Natural killer cell treated with Interleukin-12 subunit alpha and Interleukin-12 subunit beta and Interleukin-15 and Interleukin-18, amount 100 ng/mL, for 72 hours (primary cell): ENCODE measurements around the gene GUCY1A1. TPM values are rescaled to one million over a fixed set of nuclear protein-coding genes. Genes with fewer than 3 reads are reported as not detected.
A peak's percentile ranks its signal among the peaks of the same experiment; 100 is the strongest.
"Not testable (repeated sequence)": the region's sequence is repeated elsewhere in the genome, so short reads cannot be mapped to it uniquely, and the experiment has no call there.

ENCODE experiments used
- ATAC-seq, 2 donors: fragments of 150-1000 bp; cut with Tn5 transposase in 1 of 2; sonication (Bioruptor Pico), chemical (Tn5 transposase) in 1 of 2; 2 replicates each; pipeline ENCODE4 v1.10.0; 2021
- DNase-seq: peaks from one replicate; pipeline ENCODE4 v3.0.0; 2022; ENCODE audit warnings: low spot score
- H3K27ac Mint-ChIP-seq, 2 donors: 1 replicate in 1 of 2; 2 replicates in 1 of 2; pipeline ENCODE4 v1.8.0; 2022; ENCODE audit warnings: mixed read lengths in 2 of 2, mild to moderate bottlenecking in 1 of 2, moderate library complexity in 1 of 2
- H3K27me3 Mint-ChIP-seq, 2 donors: 1 replicate in 1 of 2; 2 replicates in 1 of 2; pipeline ENCODE4 v1.8.0; 2022; ENCODE audit warnings: mixed read lengths in 2 of 2
- H3K36me3 Mint-ChIP-seq: one replicate; pipeline ENCODE4 v1.8.0; 2022; ENCODE audit warnings: mixed read lengths
- H3K4me1 Mint-ChIP-seq, 2 donors: 1 replicate in 1 of 2; 2 replicates in 1 of 2; pipeline ENCODE4 v1.8.0; 2022; ENCODE audit warnings: low read depth in 2 of 2, mixed read lengths in 2 of 2, mild to moderate bottlenecking in 1 of 2
- H3K4me3 Mint-ChIP-seq: one replicate; pipeline ENCODE4 v1.8.0; 2022; ENCODE audit warnings: mixed read lengths
- H3K9me3 Mint-ChIP-seq: 2 replicates; pipeline ENCODE4 v1.8.0; 2022; ENCODE audit warnings: mixed read lengths
- total RNA-seq, 2 donors: library from RNA; stranded (reverse); gene quantifications; one replicate each; pipeline ENCODE4 v1.2.3, GENCODE V29; 2022

The GUCY1A1 gene
- total RNA-seq, 2 donors from 2014 or later, result 0.64 to 0.95 TPM

DNA sequence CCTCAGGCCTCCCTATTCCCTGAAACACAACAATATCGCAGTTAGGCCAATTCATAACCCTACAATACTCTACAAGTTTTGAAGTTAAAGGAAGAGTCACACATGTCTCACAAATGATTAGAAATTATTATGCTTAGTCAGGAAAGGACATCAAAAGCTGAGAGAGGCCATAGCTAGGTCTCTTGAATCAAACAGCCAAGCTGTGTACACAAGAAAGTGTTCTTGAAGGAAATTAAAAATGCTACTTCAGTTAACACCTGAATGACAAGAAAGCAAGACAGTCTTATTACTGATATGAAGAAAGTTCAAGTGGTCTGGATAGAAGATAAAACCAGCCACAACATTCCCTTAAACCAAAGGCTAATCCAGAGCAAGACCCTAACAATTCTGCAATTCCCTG is 23.6 kb upstream of the GUCY1A1 start:
- Mint-ChIP-seq H3K9me3 (no peaks in the 10 kb centered on the region), H3K4me3 (no peak overlapping the region), H3K36me3 (no peaks in the 10 kb centered on the region), H3K27ac (no peak overlapping the region), H3K4me1 (peaks cover 8 to 10% of the 10 kb centered on the region in 2 donors), H3K27me3 (no peaks in the 10 kb centered on the region)
- DNase-seq (no peak), ATAC-seq (no peak)

- H3K4me3 Mint-ChIP-seq, result no peak overlapping the region
- H3K27me3 Mint-ChIP-seq, result no peaks in the 10 kb centered on the region
Measured at GRCh38 chr4:155646001-155646400, 20.6 kb upstream of the GUCY1A1 start.

GRCh38 chr4:155650785-155651184 is 15.9 kb upstream of the GUCY1A1 start:
- H3K36me3 Mint-ChIP-seq, H3K4me3 Mint-ChIP-seq, H3K9me3 Mint-ChIP-seq, H3K27me3 Mint-ChIP-seq, DNase-seq, H3K27ac Mint-ChIP-seq, ATAC-seq, H3K4me1 Mint-ChIP-seq: not testable (repeated sequence)

More at GRCh38 chr4:155646001-155646400, 20.6 kb upstream of the GUCY1A1 start:
- no peak for DNase-seq
- Mint-ChIP-seq H3K9me3 (no peaks in the 10 kb centered on the region), H3K36me3 (no peaks in the 10 kb centered on the region), H3K4me1 (no peaks in the 10 kb centered on the region), H3K27ac (no peak overlapping the region)
- ATAC-seq, result no peak

GRCh38 chr4:155653052-155653451 is 13.6 kb upstream of the GUCY1A1 start:
- Mint-ChIP-seq H3K27ac (no peak overlapping the region), H3K9me3 (peaks cover 2% of the 10 kb centered on the region), H3K4me1 (no peaks in the 10 kb centered on the region), H3K36me3 (no peaks in the 10 kb centered on the region), H3K27me3 (peaks cover 0 to 3% of the 10 kb centered on the region in 2 donors), H3K4me3 (no peak overlapping the region)
- DNase-seq (no peak), ATAC-seq (no peak)

DNA sequence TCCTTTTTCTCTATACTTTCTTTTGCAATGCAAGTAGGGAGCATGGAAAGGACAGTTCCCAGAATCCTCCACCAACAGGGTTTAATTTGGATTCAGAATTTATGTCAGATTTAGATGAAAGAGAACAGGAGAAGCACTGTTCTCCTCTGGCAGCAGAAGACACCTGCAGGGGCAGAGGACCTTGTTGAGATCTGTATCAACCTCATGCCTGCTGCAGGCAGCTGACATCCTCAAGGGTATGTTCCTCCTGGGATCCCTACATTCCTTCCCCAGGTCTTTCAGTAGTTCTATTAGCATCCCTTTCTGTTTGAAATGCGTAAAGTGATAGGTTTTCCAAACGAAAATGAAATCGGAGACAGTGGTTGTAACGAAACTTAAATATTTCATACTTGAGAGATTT is 10.6 kb upstream of the GUCY1A1 start:
- no peak overlapping the region for H3K27ac Mint-ChIP-seq

GRCh38 chr4:155657169-155657568 is 9.5 kb upstream of the GUCY1A1 start:
- no peaks in the 10 kb centered on the region for H3K4me1 Mint-ChIP-seq
- H3K36me3 Mint-ChIP-seq, result no peaks in the 10 kb centered on the region

More for the DNA sequence above, 10.6 kb upstream of the GUCY1A1 start:
- ATAC-seq (no peak), DNase-seq (no peak)
- H3K36me3 Mint-ChIP-seq, result no peaks in the 10 kb centered on the region
- H3K27me3 Mint-ChIP-seq, result peaks cover 6 to 7% of the 10 kb centered on the region in 2 donors
- H3K4me3 Mint-ChIP-seq, result no peak overlapping the region
- H3K9me3 Mint-ChIP-seq, result peaks cover 2% of the 10 kb centered on the region
- no peaks in the 10 kb centered on the region for H3K4me1 Mint-ChIP-seq

GRCh38 chr4:155657985-155658680 is 8.5 kb upstream of the GUCY1A1 start:
- Mint-ChIP-seq H3K4me1 (no peaks in the 10 kb centered on the region), H3K9me3 (no peaks in the 10 kb centered on the region), H3K4me3 (no peak overlapping the region), H3K27ac (no peak overlapping the region), H3K27me3 (peaks cover 7% of the 10 kb centered on the region in 2 donors), H3K36me3 (no peaks in the 10 kb centered on the region)
- ATAC-seq (no peak), DNase-seq (no peak)

More at GRCh38 chr4:155657169-155657568, 9.5 kb upstream of the GUCY1A1 start:
- ATAC-seq, result no peak
- no peak overlapping the region for H3K4me3 Mint-ChIP-seq
- H3K27ac Mint-ChIP-seq, result no peak overlapping the region
- H3K9me3 Mint-ChIP-seq, result peaks cover 2% of the 10 kb centered on the region
- peaks cover 6 to 7% of the 10 kb centered on the region in 2 donors for H3K27me3 Mint-ChIP-seq
- no peak for DNase-seq

DNA sequence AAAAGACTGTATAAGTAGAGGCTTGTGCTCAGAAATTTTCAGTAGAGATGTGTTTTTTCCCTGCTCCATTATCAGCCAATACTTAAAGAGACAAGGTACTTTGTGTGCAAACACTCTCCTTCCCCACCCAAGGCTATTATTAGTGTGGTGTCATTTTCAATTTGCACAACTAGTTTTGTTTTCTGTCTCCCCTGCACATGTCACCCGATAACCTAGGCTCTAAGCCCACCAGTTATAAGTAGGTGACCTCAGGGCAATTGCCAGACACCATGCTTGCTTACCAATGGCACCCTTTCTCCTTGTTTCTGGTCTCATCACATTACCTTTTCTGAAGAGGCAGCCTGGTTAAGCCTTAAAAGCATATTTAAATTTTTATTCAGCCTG is 8.0 kb upstream of the GUCY1A1 start:
- DNase-seq, result no peak
- no peaks in the 10 kb centered on the region for H3K9me3 Mint-ChIP-seq
- no peaks in the 10 kb centered on the region for H3K36me3 Mint-ChIP-seq
- no peak overlapping the region for H3K27ac Mint-ChIP-seq
- H3K4me1 Mint-ChIP-seq, result no peaks in the 10 kb centered on the region
- peaks cover 10 to 12% of the 10 kb centered on the region in 2 donors for H3K27me3 Mint-ChIP-seq
- no peak for ATAC-seq
- no peak overlapping the region for H3K4me3 Mint-ChIP-seq

- ATAC-seq (no peak), DNase-seq (no peak)
- Mint-ChIP-seq H3K4me3 (no peak overlapping the region), H3K4me1 (no peaks in the 10 kb centered on the region), H3K36me3 (no peaks in the 10 kb centered on the region), H3K27ac (no peak overlapping the region), H3K27me3 (peaks cover 11 to 14% of the 10 kb centered on the region in 2 donors), H3K9me3 (no peaks in the 10 kb centered on the region)
Measured at GRCh38 chr4:155659176-155659575, 7.5 kb upstream of the GUCY1A1 start.

- Mint-ChIP-seq H3K27me3 (peaks cover 12 to 14% of the 10 kb centered on the region in 2 donors), H3K36me3 (no peaks in the 10 kb centered on the region), H3K4me1 (no peaks in the 10 kb centered on the region), H3K27ac (no peak overlapping the region), H3K4me3 (no peak overlapping the region), H3K9me3 (no peaks in the 10 kb centered on the region)
- DNase-seq (no peak), ATAC-seq (no peak)
Measured at GRCh38 chr4:155660436-155660835, 6.2 kb upstream of the GUCY1A1 start.

GRCh38 chr4:155665054-155665453 is 1.6 kb upstream of the GUCY1A1 start:
- Mint-ChIP-seq H3K36me3 (no peaks in the 10 kb centered on the region), H3K27me3 (peaks cover 19 to 27% of the 10 kb centered on the region in 2 donors), H3K4me1 (peaks cover 7 to 12% of the 10 kb centered on the region in 2 donors), H3K4me3 (no peak overlapping the region), H3K9me3 (no peaks in the 10 kb centered on the region), H3K27ac (no peak overlapping the region)
- no peak for ATAC-seq
- no peak for DNase-seq

- DNase-seq (no peak), ATAC-seq (peak; percentile 63 to 74)
- H3K36me3 Mint-ChIP-seq, result no peaks in the 10 kb centered on the region
- peaks cover 7 to 12% of the 10 kb centered on the region in 2 donors for H3K4me1 Mint-ChIP-seq
- H3K27me3 Mint-ChIP-seq, result peaks cover 16 to 22% of the 10 kb centered on the region in 2 donors
- peak overlapping the region; percentile 24 to 65 for H3K27ac Mint-ChIP-seq
- H3K4me3 Mint-ChIP-seq, result peak overlapping the region; percentile 80
- H3K9me3 Mint-ChIP-seq, result no peaks in the 10 kb centered on the region
Measured at GRCh38 chr4:155667222-155667567, 547 bp downstream of the GUCY1A1 start.

GRCh38 chr4:155667568-155668511 is 1.2 kb downstream of the GUCY1A1 start:
- Mint-ChIP-seq H3K27me3 (peaks cover 16 to 22% of the 10 kb centered on the region in 2 donors), H3K27ac (no peak overlapping the region), H3K4me1 (peaks cover 7 to 12% of the 10 kb centered on the region in 2 donors), H3K36me3 (no peaks in the 10 kb centered on the region), H3K9me3 (no peaks in the 10 kb centered on the region), H3K4me3 (peak overlapping the region; percentile 80)
- peak; percentile 77 to 78 for ATAC-seq
- DNase-seq, result no peak

GRCh38 chr4:155668707-155669220 is 2.1 kb downstream of the GUCY1A1 start:
- peaks cover 7 to 12% of the 10 kb centered on the region in 2 donors for H3K4me1 Mint-ChIP-seq
- ATAC-seq, result no peak
- H3K4me3 Mint-ChIP-seq, result peak overlapping the region; percentile 68

More at GRCh38 chr4:155668707-155669220, 2.1 kb downstream of the GUCY1A1 start:
- DNase-seq, result no peak
- Mint-ChIP-seq H3K9me3 (no peaks in the 10 kb centered on the region), H3K27me3 (peaks cover 11 to 15% of the 10 kb centered on the region in 2 donors), H3K36me3 (no peaks in the 10 kb centered on the region), H3K27ac (no peak overlapping the region)
